ENCODE results near the gene LYPD1.

The LYPD1 gene

DNA sequence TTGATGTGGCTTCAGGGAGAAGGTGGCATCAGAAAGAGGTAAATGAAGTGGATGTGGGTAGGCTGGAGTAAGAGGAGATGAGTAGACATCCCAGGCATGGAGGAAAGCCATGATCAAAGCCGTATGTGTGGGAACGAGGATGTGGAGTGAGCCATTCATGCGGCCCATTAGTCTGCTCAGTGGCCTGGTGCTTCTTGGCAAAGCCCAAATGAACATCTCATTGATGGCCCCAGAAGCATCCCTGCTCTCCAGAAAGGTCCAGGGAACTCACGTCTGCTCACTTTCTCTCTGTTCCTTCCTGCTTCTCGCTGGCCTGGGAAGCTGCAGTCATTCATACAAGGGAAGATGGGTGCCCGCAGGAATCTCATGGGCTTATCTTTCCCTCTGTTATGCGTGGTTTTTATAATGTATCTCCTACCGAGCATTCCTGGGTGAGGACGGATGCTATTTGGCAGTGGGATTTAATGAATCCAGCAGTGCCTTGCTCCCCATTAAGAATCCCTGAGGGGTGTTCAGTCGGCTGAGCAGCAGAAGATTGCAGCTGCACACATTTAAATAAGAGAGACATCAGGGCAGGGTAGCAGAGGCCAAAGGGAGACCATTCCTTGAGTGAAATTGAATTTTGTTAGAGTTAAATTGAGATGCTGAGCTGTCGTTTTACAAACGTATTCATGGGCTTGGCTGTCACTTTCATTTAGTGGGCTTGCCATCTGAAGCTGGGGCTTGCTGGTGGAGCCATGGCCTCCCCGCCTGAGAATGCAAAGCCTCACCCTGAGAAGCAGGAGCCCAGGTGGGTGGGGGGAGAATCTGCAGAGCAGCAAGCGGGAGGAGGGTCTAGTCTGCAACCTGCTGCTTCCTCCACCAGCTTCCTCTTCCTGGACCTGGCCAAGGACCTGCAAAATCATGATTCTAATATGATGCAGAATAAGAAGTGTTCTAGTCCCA, 64.5 kb downstream of the LYPD1 start:
- TF ChIP-seq ZNF785 (tag by site-specific recombination; IDR thresholded peaks at IDR 0.05) (no peak), ZBTB11 (tag by site-specific recombination; conservative IDR thresholded peaks at IDR 0.05; ENCODE audit: low read depth) (no peak), TRIM28 (IDR thresholded peaks at IDR 0.05; ENCODE audit: borderline replicate concordance, low read length) (no peak), ZNF704 (tag by site-specific recombination; IDR thresholded peaks at IDR 0.05) (no peak), MZF1 (tag by site-specific recombination; IDR thresholded peaks at IDR 0.05; ENCODE audit: borderline replicate concordance) (no peak), ZNF701 (tag by site-specific recombination; IDR thresholded peaks at IDR 0.05) (no peak), ZNF664 (tag by site-specific recombination; IDR thresholded peaks at IDR 0.05) (no peak), ZIC2 (tag by site-specific recombination; IDR thresholded peaks at IDR 0.05) (peak; percentile 25; the same call in 1 of the 2 replicates)
- Histone ChIP-seq H3K4me3 (ENCODE audit: low read depth, low read length) (no peak overlapping the region), H3K27ac (ENCODE audit: extremely low read depth, low read depth, low read length) (no peak overlapping the region), H3K9me3 (ENCODE audit: control insufficient read depth, insufficient read depth, low read depth, low read length) (no peaks in the 10 kb centered on the region), H3K4me1 (ENCODE audit: control insufficient read depth, insufficient read depth, low read length) (no peaks in the 10 kb centered on the region), H3K36me3 (ENCODE audit: control insufficient read depth in 2 of 2, insufficient read depth in 1 of 2, low read length in 2 of 2) (no peaks in the 10 kb centered on the region)
- ChIA-PET POLR2A (no interaction called here), CTCF (no interaction called here)

DNA sequence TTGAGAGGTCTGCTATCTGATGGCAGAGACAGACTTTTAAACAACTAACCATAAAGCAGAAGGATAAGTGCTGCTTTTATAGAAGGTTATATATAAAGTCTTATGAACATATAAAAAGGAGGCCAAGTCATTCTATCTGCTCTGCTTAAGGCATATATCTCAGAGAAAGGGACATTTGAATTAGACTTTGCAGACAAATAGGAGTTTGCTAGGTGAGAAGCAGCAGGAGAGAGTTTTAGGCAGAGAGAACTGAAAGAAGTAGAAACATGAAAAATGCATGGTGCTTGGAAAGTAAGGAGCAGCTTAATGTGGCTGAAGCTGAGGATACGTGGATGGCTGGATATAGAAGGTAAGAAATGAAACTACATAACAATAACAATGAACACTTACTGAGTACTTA, 65.4 kb downstream of the LYPD1 start:
- Histone ChIP-seq H3K27ac (ENCODE audit: extremely low read depth, low read depth, low read length) (no peak overlapping the region), H3K4me1 (ENCODE audit: control insufficient read depth, insufficient read depth, low read length) (no peaks in the 10 kb centered on the region), H3K4me3 (ENCODE audit: low read depth, low read length) (no peak overlapping the region), H3K9me3 (ENCODE audit: control insufficient read depth, insufficient read depth, low read depth, low read length) (no peaks in the 10 kb centered on the region), H3K36me3 (ENCODE audit: control insufficient read depth in 2 of 2, insufficient read depth in 1 of 2, low read length in 2 of 2) (no peaks in the 10 kb centered on the region)
- ChIA-PET POLR2A (no interaction called here), CTCF (no interaction called here)
- peak; percentile 78 for TF ChIP-seq ZFP3 (tag by site-specific recombination; IDR thresholded peaks at IDR 0.05; ENCODE audit: low read depth)
- TF ChIP-seq, protein P1, sequence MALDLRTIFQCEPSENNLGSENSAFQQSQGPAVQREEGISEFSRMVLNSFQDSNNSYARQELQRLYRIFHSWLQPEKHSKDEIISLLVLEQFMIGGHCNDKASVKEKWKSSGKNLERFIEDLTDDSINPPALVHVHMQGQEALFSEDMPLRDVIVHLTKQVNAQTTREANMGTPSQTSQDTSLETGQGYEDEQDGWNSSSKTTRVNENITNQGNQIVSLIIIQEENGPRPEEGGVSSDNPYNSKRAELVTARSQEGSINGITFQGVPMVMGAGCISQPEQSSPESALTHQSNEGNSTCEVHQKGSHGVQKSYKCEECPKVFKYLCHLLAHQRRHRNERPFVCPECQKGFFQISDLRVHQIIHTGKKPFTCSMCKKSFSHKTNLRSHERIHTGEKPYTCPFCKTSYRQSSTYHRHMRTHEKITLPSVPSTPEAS (tag by site-specific recombination; IDR thresholded peaks at IDR 0.05): no peak

DNA sequence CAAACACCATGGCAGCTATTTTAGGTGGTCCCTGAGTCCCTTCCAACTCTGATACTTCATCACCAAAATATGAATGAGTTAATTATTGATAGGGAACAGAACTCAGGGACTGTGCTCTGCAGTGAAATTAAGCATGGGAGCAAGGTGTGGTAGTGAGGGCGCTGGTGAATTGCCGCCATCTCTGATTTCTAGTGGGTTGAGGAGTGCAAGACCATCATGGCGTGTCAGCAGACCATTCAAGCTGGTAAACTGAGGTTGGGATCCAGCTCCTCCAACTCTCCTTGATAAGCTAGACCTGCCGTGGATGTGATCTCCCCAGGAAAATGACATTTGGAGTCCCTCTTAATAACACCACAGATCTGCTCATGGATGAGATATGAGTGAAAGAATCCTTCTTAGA, 70.4 kb downstream of the LYPD1 start:
- ChIA-PET POLR2A (no interaction called here), CTCF (no interaction called here)
- Histone ChIP-seq H3K4me3 (ENCODE audit: low read depth, low read length) (no peak overlapping the region), H3K9me3 (ENCODE audit: control insufficient read depth, insufficient read depth, low read depth, low read length) (no peaks in the 10 kb centered on the region), H3K36me3 (ENCODE audit: control insufficient read depth in 2 of 2, insufficient read depth in 1 of 2, low read length in 2 of 2) (no peaks in the 10 kb centered on the region), H3K4me1 (ENCODE audit: control insufficient read depth, insufficient read depth, low read length) (no peaks in the 10 kb centered on the region), H3K27ac (ENCODE audit: extremely low read depth, low read depth, low read length) (no peak overlapping the region)
- no peak for TF ChIP-seq ZNF670 (tag by site-specific recombination; IDR thresholded peaks at IDR 0.05; ENCODE audit: low read depth)
- no peak for TF ChIP-seq ZNF354C (tag by site-specific recombination; IDR thresholded peaks at IDR 0.05; ENCODE audit: borderline replicate concordance, low read depth)
- TF ChIP-seq, protein P2, sequence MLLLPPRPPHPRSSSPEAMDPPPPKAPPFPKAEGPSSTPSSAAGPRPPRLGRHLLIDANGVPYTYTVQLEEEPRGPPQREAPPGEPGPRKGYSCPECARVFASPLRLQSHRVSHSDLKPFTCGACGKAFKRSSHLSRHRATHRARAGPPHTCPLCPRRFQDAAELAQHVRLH (tag by site-specific recombination; IDR thresholded peaks at IDR 0.05): no peak
- no peak for TF ChIP-seq ZNF521 (tag by site-specific recombination; IDR thresholded peaks at IDR 0.05)
- TF ChIP-seq ZNF707 (tag by site-specific recombination; IDR thresholded peaks at IDR 0.05): no peak
- no peak for TF ChIP-seq ZNF174 (tag by site-specific recombination; IDR thresholded peaks at IDR 0.05)
- no peak for TF ChIP-seq SETDB1 (IDR thresholded peaks at IDR 0.05; ENCODE audit: insufficient read length, low read length)
- no peak for TF ChIP-seq ZFP41 (tag by site-specific recombination; IDR thresholded peaks at IDR 0.05; ENCODE audit: borderline replicate concordance)
- TF ChIP-seq ZSCAN18 (tag by site-specific recombination; IDR thresholded peaks at IDR 0.05): no peak
- TF ChIP-seq ZNF426 (tag by site-specific recombination; IDR thresholded peaks at IDR 0.05): no peak
